CD4-positive, alpha-beta memory T cell (primary cell): ENCODE measurements around the gene BCL2L12. TPM values are rescaled to one million over a fixed set of nuclear protein-coding genes. Genes with fewer than 3 reads are reported as not detected.

ENCODE experiments used
- CTCF ChIA-PET: fragments of 350-600 bp; sonication (Branson Sonifier 250); formaldehyde crosslinking; loops from one replicate; lab custom pipeline; 2021; ENCODE audit warnings: inconsistent platforms; ENCODE audit not compliant: partially characterized antibody; lab: Charles Lee
- POLR2A ChIA-PET: fragments of 350-600 bp; sonication (Branson Sonifier 250); formaldehyde crosslinking; loops from one replicate; lab custom pipeline; 2021; ENCODE audit not compliant: partially characterized antibody; lab: Charles Lee
- DNase-seq, 5 donors: peaks; one replicate each; pipeline versions ENCODE4 v3.0.0 to v3.0.0-alpha.2; 2020 to 2022; ENCODE audit warnings: mixed read lengths in 1 of 5
- H3K27ac ChIP-seq: one replicate; pipeline ENCODE4 v1.7.0; 2013; ENCODE audit warnings: low read depth, low read length
- H3K27me3 ChIP-seq: 2 replicates; pipeline ENCODE4 v1.7.0; 2013; ENCODE audit warnings: mild to moderate bottlenecking, low read length, moderate library complexity; ENCODE audit not compliant: insufficient read depth
- H3K36me3 ChIP-seq: 2 replicates; pipeline ENCODE4 v1.7.0; 2013; ENCODE audit warnings: mild to moderate bottlenecking, low read length, moderate library complexity; ENCODE audit not compliant: insufficient read depth
- H3K4me1 ChIP-seq: 2 replicates; pipeline ENCODE4 v1.7.0; 2013; ENCODE audit warnings: mild to moderate bottlenecking, low read length, moderate library complexity; ENCODE audit not compliant: insufficient read depth
- H3K4me3 ChIP-seq, 2 donors: one replicate each; pipeline ENCODE4 v1.7.0; 2013; ENCODE audit warnings: low read length in 2 of 2, mild to moderate bottlenecking in 1 of 2
- H3K9me3 ChIP-seq, 2 donors: one replicate each; pipeline ENCODE4 v1.7.0; 2013; ENCODE audit warnings: low read length in 2 of 2, control low read depth in 1 of 2; ENCODE audit not compliant: control insufficient read depth in 1 of 2
- H3K27ac Mint-ChIP-seq, 7 donors: one replicate each; pipeline ENCODE4 v1.8.0; 2020 to 2021; ENCODE audit warnings: mixed read lengths in 7 of 7, mild to moderate bottlenecking in 6 of 7, inconsistent platforms in 3 of 7, moderate library complexity in 3 of 7
- H3K27me3 Mint-ChIP-seq, 2 donors: one replicate each; pipeline ENCODE4 v1.8.0; 2020 to 2021; ENCODE audit warnings: mixed read lengths in 2 of 2
- H3K36me3 Mint-ChIP-seq, 2 donors: one replicate each; pipeline ENCODE4 v1.8.0; 2020 to 2021; ENCODE audit warnings: mixed read lengths in 2 of 2, inconsistent platforms in 1 of 2, mild to moderate bottlenecking in 1 of 2
- H3K4me1 Mint-ChIP-seq, 4 donors: one replicate each; pipeline ENCODE4 v1.8.0; 2020 to 2021; ENCODE audit warnings: mixed read lengths in 4 of 4, mild to moderate bottlenecking in 1 of 4
- H3K4me3 Mint-ChIP-seq, 8 donors: one replicate each; pipeline ENCODE4 v1.8.0; 2020 to 2021; ENCODE audit warnings: mixed read lengths in 8 of 8, mild to moderate bottlenecking in 7 of 8, moderate library complexity in 6 of 8, inconsistent platforms in 3 of 8
- H3K9me3 Mint-ChIP-seq, 8 donors: one replicate each; pipeline ENCODE4 v1.8.0; 2020 to 2021; ENCODE audit warnings: mixed read lengths in 8 of 8, mild to moderate bottlenecking in 5 of 8, inconsistent platforms in 3 of 8, moderate library complexity in 1 of 8
- intact Hi-C: fragments of 100-400 bp; cut with micrococcal nuclease; formaldehyde crosslinking; loops from one replicate; pipeline ENCODE4 v1.15.1; 2023
- polyA plus RNA-seq, 2 donors: library from polyadenylated mRNA; unstranded; fragments of 300-500 nt; fragmentation: Illumina TruSeq; gene quantifications; one replicate each; pipeline ENCODE4 v1.2.3, GENCODE V29; 2021
- total RNA-seq, 2 experiments: library from RNA; stranded (reverse); gene quantifications; one replicate each; pipeline ENCODE4 v1.2.3, GENCODE V29; 2021

BCL2L12 gene
- total and polyA plus RNA-seq, 4 experiments from 2014 or later, result 16.3 to 22.1 (median 19.5) TPM

- Mint-ChIP-seq H3K9me3 (no peaks in the 10 kb centered on the region), H3K27ac (no peak overlapping the region), H3K36me3 (peaks cover 3 to 11% of the 10 kb centered on the region in 2 donors), H3K4me1 (peaks cover 14 to 27% (median 17%) of the 10 kb centered on the region in 4 donors), H3K4me3 (peak overlapping the region in 2 of 8 donors; percentile 12 to 17), H3K27me3 (peaks cover 10 to 16% of the 10 kb centered on the region in 2 donors)
- ChIA-PET CTCF (no interaction called here), POLR2A (interaction anchor here (0.8 kb wide), 1 partner anchor 52 kb away, joined by 3 read pairs; no protein-coding TSS in a partner anchor)
- no peak for DNase-seq
- no peak overlapping the region for H3K4me3 ChIP-seq
- H3K9me3 ChIP-seq, result no peaks in the 10 kb centered on the region
- intact Hi-C loops, result no loop called here
- H3K4me1 ChIP-seq, result peaks cover 27% of the 10 kb centered on the region
- H3K27me3 ChIP-seq, result peaks cover 4% of the 10 kb centered on the region
- H3K27ac ChIP-seq, result no peak overlapping the region
- H3K36me3 ChIP-seq, result no peaks in the 10 kb centered on the region
Observed at GRCh38 chr19:49692147-49692506, 26.4 kb downstream of the BCL2L12 start.

GRCh38 chr19:49696115-49696514 is 30.4 kb downstream of the BCL2L12 start:
- peaks cover 6% of the 10 kb centered on the region for H3K4me1 ChIP-seq
- H3K27ac Mint-ChIP-seq, result no peak overlapping the region
- H3K9me3 Mint-ChIP-seq, result no peaks in the 10 kb centered on the region
- intact Hi-C loops, result no loop called here
- no peak overlapping the region for H3K27ac ChIP-seq
- no peak for DNase-seq
- no peaks in the 10 kb centered on the region for H3K36me3 ChIP-seq
- H3K4me3 Mint-ChIP-seq, result no peak overlapping the region
- no peaks in the 10 kb centered on the region for H3K9me3 ChIP-seq
- peaks cover 4 to 8% of the 10 kb centered on the region in 2 donors for H3K27me3 Mint-ChIP-seq
- CTCF ChIA-PET, result interaction anchor here (0.5 to 1.2 kb wide), 4 partner anchors 11 to 512 kb away, joined by 3 to 5 read pairs (median 4); no protein-coding TSS in a partner anchor
- H3K4me1 Mint-ChIP-seq, result peaks cover 3 to 11% (median 4%) of the 10 kb centered on the region in 4 donors
- H3K4me3 ChIP-seq, result no peak overlapping the region
- H3K27me3 ChIP-seq, result peaks cover 4% of the 10 kb centered on the region
- no peaks in the 10 kb centered on the region for H3K36me3 Mint-ChIP-seq
- POLR2A ChIA-PET, result no interaction called here

GRCh38 chr19:49696865-49697264 is 31.1 kb downstream of the BCL2L12 start:
- Mint-ChIP-seq H3K9me3 (no peaks in the 10 kb centered on the region), H3K27me3 (peaks cover 3 to 4% of the 10 kb centered on the region in 2 donors), H3K27ac (peak overlapping the region in 1 of 7 donors; percentile 25), H3K36me3 (no peaks in the 10 kb centered on the region), H3K4me3 (no peak overlapping the region), H3K4me1 (peaks cover 0 to 6% (median under 1%) of the 10 kb centered on the region in 4 donors)
- Histone ChIP-seq H3K9me3 (no peaks in the 10 kb centered on the region), H3K4me3 (no peak overlapping the region), H3K27ac (no peak overlapping the region), H3K36me3 (no peaks in the 10 kb centered on the region), H3K4me1 (no peaks in the 10 kb centered on the region), H3K27me3 (peaks cover 4% of the 10 kb centered on the region)
- DNase-seq, result no peak
- ChIA-PET POLR2A (no interaction called here), CTCF (interaction anchor here (1.0 kb wide), 1 partner anchor 12 kb away, joined by 4 read pairs; no protein-coding TSS in a partner anchor)
- intact Hi-C loops, result no loop called here

- H3K4me1 ChIP-seq, result no peaks in the 10 kb centered on the region
- POLR2A ChIA-PET, result no interaction called here
- Mint-ChIP-seq H3K4me3 (no peak overlapping the region), H3K36me3 (no peaks in the 10 kb centered on the region), H3K4me1 (no peaks in the 10 kb centered on the region), H3K27me3 (peaks cover 0 to 2% of the 10 kb centered on the region in 2 donors), H3K27ac (no peak overlapping the region), H3K9me3 (no peaks in the 10 kb centered on the region)
- no peak for DNase-seq
- no peaks in the 10 kb centered on the region for H3K9me3 ChIP-seq
- H3K27me3 ChIP-seq, result no peaks in the 10 kb centered on the region
- H3K36me3 ChIP-seq, result no peaks in the 10 kb centered on the region
- CTCF ChIA-PET, result interaction anchor here (1.0 kb wide), 1 partner anchor 18 kb away, joined by 5 read pairs; no protein-coding TSS in a partner anchor
- no peak overlapping the region for H3K4me3 ChIP-seq
- no peak overlapping the region for H3K27ac ChIP-seq
- intact Hi-C loops, result no loop called here
Observed at GRCh38 chr19:49699364-49699763, 33.6 kb downstream of the BCL2L12 start.

GRCh38 chr19:49700563-49700962 is 34.8 kb downstream of the BCL2L12 start:
- DNase-seq, result no peak
- Histone ChIP-seq H3K27ac (no peak overlapping the region), H3K4me3 (no peak overlapping the region), H3K27me3 (no peaks in the 10 kb centered on the region), H3K9me3 (no peaks in the 10 kb centered on the region), H3K4me1 (no peaks in the 10 kb centered on the region), H3K36me3 (no peaks in the 10 kb centered on the region)
- no peak overlapping the region for H3K4me3 Mint-ChIP-seq
- H3K27me3 Mint-ChIP-seq, result peaks cover 0 to 2% of the 10 kb centered on the region in 2 donors
- intact Hi-C loops, result no loop called here
- ChIA-PET POLR2A (no interaction called here), CTCF (no interaction called here)
- H3K27ac Mint-ChIP-seq, result peak overlapping the region in 1 of 7 donors; percentile 22
- H3K4me1 Mint-ChIP-seq, result no peaks in the 10 kb centered on the region
- H3K9me3 Mint-ChIP-seq, result no peaks in the 10 kb centered on the region
- H3K36me3 Mint-ChIP-seq, result no peaks in the 10 kb centered on the region

GRCh38 chr19:49701271-49701786 is 35.6 kb downstream of the BCL2L12 start:
- DNase-seq, result no peak
- Mint-ChIP-seq H3K36me3 (no peaks in the 10 kb centered on the region), H3K4me1 (no peaks in the 10 kb centered on the region), H3K9me3 (no peaks in the 10 kb centered on the region), H3K27ac (no peak overlapping the region), H3K4me3 (no peak overlapping the region), H3K27me3 (peaks cover 0 to 2% of the 10 kb centered on the region in 2 donors)
- CTCF ChIA-PET, result no interaction called here
- Histone ChIP-seq H3K27me3 (no peaks in the 10 kb centered on the region), H3K9me3 (no peaks in the 10 kb centered on the region), H3K27ac (no peak overlapping the region), H3K36me3 (no peaks in the 10 kb centered on the region), H3K4me1 (no peaks in the 10 kb centered on the region), H3K4me3 (no peak overlapping the region)
- POLR2A ChIA-PET, result no interaction called here
- intact Hi-C loops, result no loop called here

- DNase-seq, result no peak
- Histone ChIP-seq H3K4me3 (no peak overlapping the region), H3K4me1 (no peaks in the 10 kb centered on the region), H3K9me3 (no peaks in the 10 kb centered on the region), H3K27ac (no peak overlapping the region), H3K36me3 (no peaks in the 10 kb centered on the region), H3K27me3 (no peaks in the 10 kb centered on the region)
- no peaks in the 10 kb centered on the region for H3K36me3 Mint-ChIP-seq
- no peak overlapping the region for H3K4me3 Mint-ChIP-seq
- POLR2A ChIA-PET, result interaction anchor here (0.6 kb wide), 1 partner anchor 26 kb away, joined by 3 read pairs; no protein-coding TSS in a partner anchor
- H3K27ac Mint-ChIP-seq, result no peak overlapping the region
- H3K4me1 Mint-ChIP-seq, result peaks cover 0 to 4% (median 0%) of the 10 kb centered on the region in 4 donors
- intact Hi-C loops, result no loop called here
- no peaks in the 10 kb centered on the region for H3K9me3 Mint-ChIP-seq
- CTCF ChIA-PET, result interaction anchor here (0.6 kb wide), 1 partner anchor 1299 kb away, joined by 3 read pairs; no protein-coding TSS in a partner anchor
- peaks cover under 1 to 2% of the 10 kb centered on the region in 2 donors for H3K27me3 Mint-ChIP-seq
Observed at GRCh38 chr19:49704888-49705642, 39.3 kb downstream of the BCL2L12 start.
